ENCODE measurements around the gene NOTUM.

Gene NOTUM

GRCh38 chr17:81934850-81935708, 25.9 kb downstream of the NOTUM start:
- no peak for DNase-seq

GRCh38 chr17:81934098-81934757, 26.8 kb downstream of the NOTUM start:
- DNase-seq, result no peak

- DNase-seq, result no peak
Measured at GRCh38 chr17:81933178-81933699, 27.7 kb downstream of the NOTUM start.

- DNase-seq, result no peak
Measured at GRCh38 chr17:81932333-81932983, 28.5 kb downstream of the NOTUM start.

GRCh38 chr17:81931557-81932332, 29.2 kb downstream of the NOTUM start:
- DNase-seq, result no peak

- no peak for DNase-seq
Measured at GRCh38 chr17:81931189-81931556, 29.8 kb downstream of the NOTUM start.

GRCh38 chr17:81930142-81931125, 30.6 kb downstream of the NOTUM start:
- DNase-seq, result peak in 3 of 4 experiments; percentile 21 to 47 (median 31)

GRCh38 chr17:81929253-81930141, 31.5 kb downstream of the NOTUM start:
- no peak for DNase-seq

GRCh38 chr17:81928544-81929252, 32.3 kb downstream of the NOTUM start:
- no peak for DNase-seq

- DNase-seq, result peak; percentile 97 to 99 (median 98)
Measured at GRCh38 chr17:81927653-81928543, 33.1 kb downstream of the NOTUM start, which contains the start of gene MAFG. TSS of gene MAFG (minus strand) at chr17:81927735. CDS start at chr17:81923185, 4,550 bp downstream.

GRCh38 chr17:81927152-81927652, 33.8 kb downstream of the NOTUM start:
- peak in 1 of 4 experiments; percentile 45 for DNase-seq

GRCh38 chr17:81926451-81927151, 34.4 kb downstream of the NOTUM start:
- peak; percentile 85 to 92 (median 91) for DNase-seq

GRCh38 chr17:81925860-81926450, 35.0 kb downstream of the NOTUM start:
- no peak for DNase-seq

- DNase-seq, result peak in 3 of 4 experiments; percentile 24 to 51 (median 32)
Measured at GRCh38 chr17:81924557-81925532, 36.1 kb downstream of the NOTUM start.

Measured in suppressor macrophage (primary cell).